Endothelial cell of hepatic sinusoid (primary cell): Measurements from ENCODE around the gene NFIB.

ENCODE experiments used
- in situ Hi-C: cut with HindIII; loops from 2 replicates; pipeline ENCODE4 v1.10.0; 2017; ENCODE audit warnings: low sequenced_read_pairs

The NFIB gene

DNA sequence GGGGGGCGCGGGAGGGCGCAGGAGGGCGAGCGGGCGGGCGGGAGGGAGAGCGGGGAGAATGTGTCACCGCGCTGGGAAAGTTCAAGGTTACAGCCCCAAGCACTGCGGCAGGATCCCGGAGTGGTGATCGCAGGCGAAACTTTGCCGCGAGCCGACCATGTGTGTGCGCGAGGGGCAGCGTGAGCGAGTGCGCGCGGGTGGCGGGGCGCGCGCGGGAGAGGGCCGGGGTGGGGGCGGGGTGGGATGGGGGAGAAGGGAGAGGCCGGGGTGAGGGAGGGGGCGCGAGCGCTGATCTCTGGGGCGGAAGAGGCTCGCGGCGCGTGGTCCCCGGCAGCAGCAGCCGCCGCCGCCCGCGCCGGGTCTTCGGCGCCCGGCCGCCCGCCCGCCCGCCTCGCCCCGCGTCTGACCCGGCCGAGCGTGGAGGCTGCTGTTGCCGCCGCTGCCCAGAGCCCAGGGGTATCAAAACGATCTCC lies at the start of gene NFIB:
Gene NFIB, minus strand, starts transcription at position 191 of the 473 bp plus-strand sequence. CDS start 630 bp downstream, outside the sequence.
- in situ Hi-C loops = loop anchor here (5.0 kb wide), 1 partner anchor 42 kb away; no protein-coding TSS in a partner anchor

DNA sequence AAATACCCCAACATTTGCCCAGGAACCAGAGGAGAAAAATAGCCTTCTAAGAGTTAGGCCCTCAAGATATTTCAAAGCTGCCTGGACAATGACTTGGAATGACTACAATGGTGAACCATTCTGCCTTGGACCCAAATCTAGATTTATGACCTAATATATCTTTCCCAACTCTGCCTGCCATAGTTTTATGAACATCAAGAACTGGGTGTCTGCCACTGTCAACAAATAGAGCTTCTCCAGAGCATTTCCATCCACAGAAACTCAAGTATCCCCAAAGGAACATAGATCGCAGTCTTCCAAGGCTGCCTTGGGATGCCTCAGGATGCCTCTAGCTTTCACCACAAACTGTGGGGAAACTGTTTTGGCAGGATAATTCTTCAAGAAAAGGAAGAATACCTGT lies 48.2 kb upstream of the NFIB start:
- in situ Hi-C loops = loop anchor here (25.0 kb wide), 1 partner anchor 650 kb away; no protein-coding TSS in a partner anchor

DNA sequence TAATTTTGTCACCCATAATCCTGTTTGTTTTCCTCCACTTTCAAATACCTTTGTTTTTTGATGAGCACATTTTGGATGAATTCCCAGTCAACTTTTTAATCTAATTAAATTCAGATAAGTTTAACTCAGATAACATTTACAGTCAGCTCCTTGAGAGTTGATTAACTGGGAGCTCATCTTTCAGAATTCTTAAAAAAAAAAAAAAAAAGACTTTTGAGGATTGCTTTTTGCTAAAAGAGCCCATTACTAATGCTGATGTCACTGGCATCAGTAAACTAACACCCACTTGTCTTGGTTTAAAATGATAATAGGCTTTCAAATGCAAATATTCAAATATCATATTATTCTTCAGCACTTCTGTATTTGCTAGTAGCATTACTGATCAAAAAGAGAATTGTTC lies 47.1 kb upstream of the NFIB start:
- in situ Hi-C loops = loop anchor here (25.0 kb wide), 1 partner anchor 649 kb away; no protein-coding TSS in a partner anchor

DNA sequence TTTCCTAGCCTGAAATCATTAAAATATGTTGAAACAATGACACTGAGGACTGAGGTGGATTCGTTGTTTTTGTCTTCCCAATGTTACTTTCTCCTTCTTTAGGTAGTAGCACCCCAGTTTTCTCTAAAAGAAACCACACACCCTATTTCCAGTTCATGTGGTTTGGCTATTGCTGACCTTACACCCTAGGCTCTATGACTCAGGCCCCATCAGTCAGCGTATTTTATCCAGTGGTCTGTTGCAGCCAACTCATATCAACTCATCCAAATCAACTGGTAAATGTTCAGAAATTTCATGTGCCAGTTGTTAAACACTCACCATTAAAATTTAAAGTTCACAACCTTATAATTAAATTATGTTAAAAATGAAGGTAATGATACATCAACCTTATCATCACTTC lies 44.6 kb upstream of the NFIB start:
- in situ Hi-C loops = loop anchor here (25.0 kb wide), 1 partner anchor 646 kb away; no protein-coding TSS in a partner anchor

DNA sequence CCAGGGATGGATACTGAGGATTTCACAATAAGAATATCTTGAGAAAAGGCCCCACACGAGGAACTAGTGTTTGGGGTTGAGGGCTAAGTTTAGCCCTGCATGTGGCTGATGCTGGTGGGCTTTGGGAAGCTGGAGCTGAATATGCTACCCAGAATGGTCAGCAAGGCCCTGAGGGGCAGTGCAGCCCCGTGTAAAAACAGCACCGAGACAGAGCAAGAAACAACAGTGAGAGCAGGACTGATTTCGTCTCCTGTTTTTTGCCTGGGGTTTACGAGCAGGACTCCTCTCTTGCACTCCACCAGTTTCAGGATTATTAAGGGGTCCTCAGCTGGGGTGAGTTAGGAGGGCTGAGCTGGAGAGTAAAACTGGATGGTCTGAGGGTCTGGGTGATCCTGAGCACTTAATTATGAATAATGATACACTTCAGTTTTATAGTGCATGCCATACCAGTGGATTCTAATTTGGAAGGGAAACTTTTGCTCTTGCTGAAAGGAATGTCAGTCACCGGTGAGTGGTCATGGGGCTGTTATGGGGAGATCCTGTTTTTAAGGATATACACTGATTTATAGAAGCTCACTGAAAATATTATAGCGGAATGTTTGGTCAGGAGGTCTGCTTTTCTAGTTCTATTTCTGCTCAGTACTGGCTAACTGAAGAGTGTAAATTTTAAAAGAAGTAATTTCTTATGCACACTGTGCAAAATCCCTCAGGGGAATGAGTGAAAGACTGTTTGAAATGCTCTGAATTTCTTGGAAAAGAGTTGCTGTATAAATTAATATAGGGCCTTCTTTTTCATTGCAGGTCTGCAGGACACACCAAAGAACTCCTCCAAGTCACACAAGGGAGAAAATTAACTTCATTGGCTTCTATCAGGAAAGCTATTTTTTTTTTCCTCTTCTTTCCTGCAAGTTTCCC lies 42.7 kb upstream of the NFIB start:
- in situ Hi-C loops = loop anchor here (25.0 kb wide), 1 partner anchor 644 kb away; no protein-coding TSS in a partner anchor

DNA sequence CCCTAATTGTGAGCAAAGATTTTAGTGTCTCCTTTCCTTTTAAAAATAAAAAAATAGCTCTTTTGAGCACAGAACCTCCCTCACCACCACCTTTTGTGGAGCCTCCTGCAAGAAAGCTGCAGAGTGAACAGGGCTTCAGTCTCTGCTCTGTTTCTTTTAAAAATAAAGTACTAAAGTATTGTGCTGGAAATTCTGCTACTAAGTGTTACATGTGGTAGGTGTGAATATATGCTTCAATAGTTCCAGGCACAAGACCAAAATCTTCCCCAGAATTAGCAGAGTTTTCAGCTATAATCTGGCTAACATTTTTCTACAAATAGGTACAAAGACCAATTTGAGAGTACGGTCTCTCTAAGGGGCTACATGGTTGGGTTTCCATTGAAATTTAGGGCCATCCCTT lies 40.3 kb upstream of the NFIB start:
- in situ Hi-C loops = loop anchor here (25.0 kb wide), 1 partner anchor 642 kb away; no protein-coding TSS in a partner anchor

DNA sequence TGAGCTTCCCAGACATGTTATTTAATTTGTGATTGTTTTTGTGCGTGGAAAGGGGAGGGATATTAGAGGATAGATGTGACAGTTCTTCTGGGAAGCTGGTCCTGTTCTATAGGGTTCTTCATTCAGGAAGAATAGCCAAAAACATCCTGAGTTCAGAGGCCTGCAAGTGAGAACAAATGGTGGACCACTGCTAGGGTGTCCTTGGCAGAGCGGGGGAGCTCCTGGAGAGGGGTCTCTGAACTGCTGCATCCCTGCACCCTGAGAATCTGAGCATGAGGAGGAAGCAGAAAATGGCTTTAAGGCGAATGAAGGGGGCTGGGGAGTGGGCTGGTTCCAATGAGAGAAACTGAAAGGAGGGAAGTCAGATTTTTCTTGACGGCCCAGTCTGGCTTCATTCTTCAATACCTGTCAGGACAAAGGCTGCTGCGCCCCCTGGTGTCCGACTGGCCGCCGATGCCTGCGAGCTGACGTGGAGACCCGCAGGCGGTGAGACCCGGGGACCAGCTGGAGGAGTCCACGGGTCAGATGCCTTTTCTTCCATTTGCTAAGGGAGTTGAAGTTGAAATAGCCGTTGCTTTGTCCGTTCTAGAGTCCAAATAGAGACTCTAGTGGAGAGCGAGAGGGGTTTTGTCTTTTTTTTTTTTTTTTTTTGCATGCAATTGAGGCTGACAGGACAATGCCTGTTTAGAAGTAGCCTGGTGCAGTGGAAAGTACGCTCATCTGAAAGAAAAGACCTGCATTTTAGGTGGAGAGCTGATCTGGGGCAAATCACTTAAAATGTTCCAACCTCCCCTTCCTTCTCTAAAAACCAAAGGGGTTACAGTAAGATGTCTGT lies 39.5 kb upstream of the NFIB start:
- in situ Hi-C loops = loop anchor here (25.0 kb wide), 1 partner anchor 641 kb away; no protein-coding TSS in a partner anchor

DNA sequence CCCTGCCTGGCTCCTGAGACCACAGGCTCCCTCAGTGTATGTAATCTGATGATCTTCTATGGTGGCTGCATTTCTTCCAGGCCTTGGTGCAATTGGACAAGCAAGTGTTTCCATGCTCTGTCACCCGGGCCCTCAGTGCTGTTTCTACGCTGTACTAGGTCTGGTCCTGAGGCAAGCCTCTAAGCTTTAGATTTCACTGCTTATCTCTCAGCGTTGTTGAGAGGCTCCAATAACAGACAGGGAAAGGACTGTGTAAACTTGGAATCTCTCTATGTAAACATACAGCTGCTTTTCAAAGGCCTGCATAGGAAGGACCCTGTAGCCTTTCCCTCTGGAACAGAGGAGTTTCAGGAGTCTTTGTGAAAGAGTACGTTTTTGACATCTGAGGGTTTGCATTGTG lies 38.6 kb upstream of the NFIB start:
- in situ Hi-C loops = loop anchor here (25.0 kb wide), 1 partner anchor 640 kb away; no protein-coding TSS in a partner anchor

DNA sequence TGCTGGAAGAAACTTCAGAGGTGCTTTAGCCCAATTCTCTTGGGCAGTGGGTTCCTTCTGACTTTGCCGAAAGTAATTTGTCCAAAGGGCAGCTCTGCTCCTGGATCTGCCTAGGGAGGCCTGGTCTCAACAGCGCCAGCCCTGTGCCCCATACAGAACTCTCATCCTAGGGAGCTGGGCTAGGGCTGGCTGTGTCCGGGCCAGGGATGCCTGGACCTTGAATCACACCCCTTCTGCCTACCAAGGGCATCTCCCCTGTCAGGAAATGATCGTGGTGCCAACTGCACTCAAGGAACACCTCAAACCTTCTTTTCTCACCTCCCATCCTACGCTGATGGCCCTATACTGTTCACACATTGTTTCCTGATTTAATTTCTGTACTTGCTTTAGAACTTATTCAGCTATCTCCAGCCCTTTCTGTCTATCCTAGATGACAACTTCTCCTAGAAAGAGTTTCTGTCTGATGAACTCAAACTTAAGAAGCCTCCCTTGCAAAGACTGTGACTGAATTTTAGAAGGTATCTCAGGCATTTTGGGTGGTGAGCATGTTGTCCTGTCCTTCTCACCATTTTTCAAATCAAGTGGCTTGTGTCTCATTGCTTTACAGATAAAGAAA lies 37.4 kb upstream of the NFIB start:
- in situ Hi-C loops = loop anchor here (25.0 kb wide), 1 partner anchor 639 kb away; no protein-coding TSS in a partner anchor

DNA sequence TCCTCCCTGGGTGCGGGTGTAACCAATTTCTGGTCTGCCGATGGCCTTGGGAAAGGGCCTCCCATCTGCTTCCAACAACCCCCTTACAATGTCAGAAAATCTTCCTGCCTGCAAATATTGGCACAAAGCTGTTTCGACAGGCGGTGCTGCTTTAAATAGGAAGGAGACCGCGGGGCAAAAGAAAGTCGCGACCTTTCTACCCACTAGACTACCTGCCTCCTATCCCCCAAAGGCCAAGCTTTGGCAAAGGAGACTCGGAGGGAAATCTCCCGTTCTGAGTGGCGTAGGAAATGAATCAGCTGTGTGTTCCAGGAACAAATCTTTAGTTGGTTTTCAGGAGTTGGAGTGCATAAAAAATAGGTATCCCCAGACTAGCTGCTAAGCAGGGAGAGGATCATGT lies 36.8 kb upstream of the NFIB start:
- in situ Hi-C loops = loop anchor here (25.0 kb wide), 1 partner anchor 638 kb away; no protein-coding TSS in a partner anchor

GRCh38 chr9:14350349-14350728 lies 36.4 kb upstream of the NFIB start:
- in situ Hi-C loops = loop anchor here (25.0 kb wide), 1 partner anchor 638 kb away; no protein-coding TSS in a partner anchor

GRCh38 chr9:14349447-14350348 lies 35.8 kb upstream of the NFIB start:
- in situ Hi-C loops = loop anchor here (25.0 kb wide), 1 partner anchor 637 kb away; no protein-coding TSS in a partner anchor

GRCh38 chr9:14349146-14349446 lies 35.2 kb upstream of the NFIB start:
- in situ Hi-C loops = no loop called here

- in situ Hi-C loops = no loop called here
Measured at GRCh38 chr9:14348373-14349145, 34.6 kb upstream of the NFIB start.

- in situ Hi-C loops = no loop called here
Measured at GRCh38 chr9:14348123-14348372, 34.1 kb upstream of the NFIB start.

DNA sequence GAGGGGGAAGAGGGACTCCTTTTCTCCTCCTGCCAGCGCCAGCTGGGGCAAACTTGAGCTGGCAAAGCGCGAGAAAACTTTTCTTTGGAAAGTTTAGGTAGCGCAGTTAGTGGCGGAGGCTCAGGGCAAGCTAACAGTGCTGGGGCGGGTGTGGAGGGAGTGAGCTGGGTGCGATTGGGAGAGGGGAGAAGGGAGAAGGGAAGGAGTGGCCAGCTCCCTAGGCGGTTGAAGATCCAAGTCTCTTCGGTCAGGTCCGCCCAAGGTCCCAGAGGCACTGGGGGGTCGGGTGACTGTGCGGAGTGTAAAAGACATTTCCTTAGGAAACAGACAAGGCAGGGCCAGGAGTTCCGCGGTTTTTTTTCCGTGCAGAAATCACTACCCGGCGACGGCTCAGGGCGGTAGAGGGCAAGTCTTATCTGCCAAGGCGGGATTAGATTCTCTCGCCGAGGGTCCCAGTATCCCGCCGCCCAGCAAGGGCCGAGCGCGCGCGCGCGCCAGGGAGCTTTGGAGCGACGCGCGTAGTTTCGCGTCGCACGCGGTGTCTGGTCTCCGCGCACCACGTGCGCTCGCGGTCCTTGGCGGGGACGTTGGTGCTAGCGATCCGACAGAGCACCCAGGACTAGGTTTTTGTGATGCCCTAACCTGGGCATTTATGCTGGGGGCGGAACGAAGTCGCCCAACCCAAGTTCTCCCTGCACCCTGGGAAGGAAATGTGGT lies 33.6 kb upstream of the NFIB start:
- in situ Hi-C loops = no loop called here

- in situ Hi-C loops = no loop called here
Measured at GRCh38 chr9:14346811-14347405, 33.0 kb upstream of the NFIB start.

GRCh38 chr9:14346231-14346791 lies 32.4 kb upstream of the NFIB start:
- in situ Hi-C loops = no loop called here
